NCI-H510A (cell line): ENCODE results near the gene SORL1-AS1.
"Not testable (repeated sequence)": the region's sequence is repeated elsewhere in the genome, so short reads cannot be mapped to it uniquely, and the experiment has no call there.

Experiments used
- DNase-seq: peaks from one replicate; lab custom pipeline; 2025; lab: John Stamatoyannopoulos, UW

The SORL1-AS1 gene

GRCh38 chr11:121427400-121427744, 25.4 kb downstream of the SORL1-AS1 start:
- no peak for DNase-seq

DNA sequence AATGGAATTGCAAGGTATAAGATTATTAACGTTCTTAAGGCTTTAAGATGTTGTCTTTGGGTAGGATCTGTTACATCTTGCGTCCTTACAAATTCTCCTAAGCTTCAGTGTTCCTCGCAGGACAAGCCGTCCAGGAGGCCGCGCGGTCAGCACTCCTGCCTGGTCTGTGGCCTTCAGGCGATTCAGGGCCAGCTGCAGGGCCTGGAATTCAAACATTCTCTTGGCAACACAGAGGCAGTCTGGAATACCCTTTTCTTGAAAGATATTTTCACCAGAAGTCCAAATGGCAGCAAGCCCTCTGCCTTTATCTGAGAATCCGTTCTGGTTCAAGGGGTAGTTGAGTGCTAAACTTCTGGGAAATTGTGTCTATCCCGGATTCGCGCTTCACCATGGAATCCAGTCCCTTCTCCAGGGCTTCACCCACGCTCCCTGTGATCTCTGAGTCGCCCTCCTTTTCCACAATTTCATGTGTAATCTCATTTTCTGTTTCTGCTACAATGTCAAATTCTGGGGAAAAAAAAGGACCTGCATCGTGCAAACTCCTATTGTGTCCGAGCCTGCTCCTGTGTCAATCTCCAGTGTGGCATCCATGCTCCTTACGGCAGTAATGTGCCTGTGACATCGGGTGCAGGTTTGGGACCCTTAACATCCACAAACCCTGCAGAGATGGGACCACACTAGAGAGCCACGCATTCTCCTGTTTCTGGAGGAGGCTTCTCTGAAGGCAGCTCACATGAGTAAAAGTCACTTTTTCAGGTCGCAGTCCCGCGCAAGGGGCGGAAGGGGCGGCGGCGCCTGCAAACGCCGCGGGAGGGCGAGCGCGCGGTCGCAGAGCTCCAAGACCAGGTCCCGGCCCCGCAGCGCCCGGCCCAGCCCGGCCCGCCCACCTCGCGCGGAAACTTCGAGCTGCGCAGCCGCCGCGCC, 26.0 kb downstream of the SORL1-AS1 start:
- no peak for DNase-seq

- DNase-seq, result no peak
Observed at GRCh38 chr11:121425828-121426227, 26.9 kb downstream of the SORL1-AS1 start.

GRCh38 chr11:121422675-121423074, 30.1 kb downstream of the SORL1-AS1 start:
- no peak for DNase-seq

- DNase-seq, result no peak
Observed at GRCh38 chr11:121421149-121421901, 31.4 kb downstream of the SORL1-AS1 start.

DNA sequence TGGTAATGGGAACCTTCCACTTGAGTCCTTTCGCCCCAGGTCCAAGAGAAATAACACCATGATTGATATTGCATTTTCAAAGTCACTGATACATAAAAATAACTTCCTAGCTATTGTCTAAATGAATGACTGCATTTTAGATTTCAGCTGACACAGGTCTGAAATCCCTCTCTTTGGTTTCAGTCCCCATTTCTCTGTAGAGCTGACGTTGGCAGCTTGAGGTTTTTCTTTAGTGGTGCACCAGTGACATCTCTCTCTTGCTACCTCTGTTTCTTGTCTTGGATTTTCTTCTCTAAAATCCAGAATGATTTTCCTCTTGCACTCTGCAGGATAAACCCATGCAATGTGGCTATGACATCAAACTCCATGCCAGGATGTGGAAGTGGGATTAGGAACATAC, 32.4 kb downstream of the SORL1-AS1 start:
- no peak for DNase-seq

GRCh38 chr11:121419836-121420235, 32.9 kb downstream of the SORL1-AS1 start:
- DNase-seq, result no peak

DNA sequence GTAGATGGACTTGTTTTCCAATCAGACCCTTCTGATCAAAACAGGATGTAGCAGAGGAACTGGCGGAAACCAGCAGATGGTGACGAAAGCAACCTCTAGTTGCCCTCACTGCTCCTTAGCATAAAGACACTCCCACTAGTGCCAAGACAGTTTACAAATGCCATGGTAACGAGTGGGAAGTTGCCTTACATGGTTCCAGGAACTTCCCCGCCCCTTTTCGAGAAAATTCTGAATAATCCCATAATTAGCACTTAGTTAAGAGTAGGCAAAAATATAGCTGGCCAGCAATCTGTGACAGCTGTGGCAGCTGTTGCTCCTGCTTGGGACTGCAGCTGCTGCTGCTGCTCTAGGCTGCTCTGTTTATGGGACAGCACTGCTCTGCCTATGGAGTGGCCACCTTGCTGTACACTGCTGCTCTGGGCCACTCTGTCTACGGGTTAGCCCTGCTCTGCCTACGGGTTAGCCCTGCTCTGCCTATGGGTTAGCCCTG, 34.1 kb downstream of the SORL1-AS1 start:
- no peak for DNase-seq

- no peak for DNase-seq
Observed at GRCh38 chr11:121417607-121418006, 35.2 kb downstream of the SORL1-AS1 start.

- no peak for DNase-seq
Observed at GRCh38 chr11:121417055-121417551, 35.7 kb downstream of the SORL1-AS1 start.

GRCh38 chr11:121415856-121416255, 36.9 kb downstream of the SORL1-AS1 start:
- no peak for DNase-seq

DNA sequence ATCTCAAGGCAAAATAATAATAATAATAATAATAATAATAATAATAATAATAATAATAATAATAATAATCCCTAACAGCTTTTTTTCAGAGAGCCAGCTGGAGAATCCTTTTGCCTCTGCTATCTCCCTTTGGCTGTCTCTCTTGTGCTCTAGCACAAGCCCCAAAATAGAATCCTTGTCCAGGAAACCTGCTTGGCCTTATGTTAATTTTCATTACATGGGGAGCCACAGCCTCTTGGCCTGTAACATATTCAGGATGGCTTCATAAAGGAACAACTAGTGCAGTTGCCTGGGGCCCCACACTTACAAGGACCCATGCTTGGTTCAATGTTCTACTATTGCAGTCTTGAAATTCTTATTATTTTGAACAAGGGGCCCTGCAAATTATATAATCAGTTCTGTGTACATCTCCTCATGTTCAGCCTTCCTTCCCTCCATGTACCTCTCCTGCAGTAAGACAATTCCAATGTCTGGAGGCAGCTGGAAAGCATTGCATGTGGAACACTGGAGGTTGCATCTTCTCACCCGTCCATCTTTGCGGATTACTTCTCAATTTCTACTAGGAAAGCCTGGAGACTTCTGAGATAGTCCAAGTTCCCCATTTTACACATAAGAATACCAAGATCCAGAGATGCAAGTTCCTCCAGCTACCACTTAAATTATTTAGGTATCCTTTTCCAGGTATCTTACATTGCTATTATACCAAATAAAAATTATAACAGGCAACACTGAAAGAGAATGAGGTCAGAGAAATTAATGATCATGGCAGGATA, 38.4 kb downstream of the SORL1-AS1 start:
- no peak for DNase-seq

DNA sequence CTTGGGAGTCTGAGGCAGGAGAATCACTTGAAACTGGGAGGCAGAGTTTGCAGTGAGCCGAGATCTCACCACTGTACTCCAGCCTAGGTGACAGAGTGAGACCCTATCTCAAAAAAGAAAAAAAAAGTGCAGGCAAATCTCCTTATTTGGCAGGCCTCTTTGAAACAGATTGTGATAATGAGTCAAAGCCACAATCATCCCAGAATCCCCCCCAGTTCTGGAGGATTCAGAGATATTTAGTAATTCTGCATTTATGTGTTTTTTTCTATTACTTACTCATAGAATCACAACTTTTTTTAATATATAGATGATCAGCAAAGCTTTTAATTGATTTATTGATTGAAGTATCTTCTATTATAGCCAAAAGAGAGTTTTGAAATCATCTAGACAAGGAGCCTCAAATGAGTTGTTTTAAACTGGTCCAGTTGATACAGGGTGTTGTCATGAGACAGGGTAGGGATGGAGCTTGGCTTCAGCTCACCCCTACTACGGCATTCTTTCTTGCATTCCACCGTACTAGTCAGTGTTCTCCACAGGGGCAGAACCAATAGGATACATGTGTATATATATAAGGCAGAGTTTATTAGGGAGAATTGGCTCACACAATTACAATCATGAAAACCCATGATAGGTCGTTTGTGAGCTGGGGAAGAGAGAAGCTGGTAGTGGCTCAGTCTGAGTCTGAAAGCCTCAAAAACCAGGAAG, 39.9 kb downstream of the SORL1-AS1 start:
- DNase-seq, result no peak

DNA sequence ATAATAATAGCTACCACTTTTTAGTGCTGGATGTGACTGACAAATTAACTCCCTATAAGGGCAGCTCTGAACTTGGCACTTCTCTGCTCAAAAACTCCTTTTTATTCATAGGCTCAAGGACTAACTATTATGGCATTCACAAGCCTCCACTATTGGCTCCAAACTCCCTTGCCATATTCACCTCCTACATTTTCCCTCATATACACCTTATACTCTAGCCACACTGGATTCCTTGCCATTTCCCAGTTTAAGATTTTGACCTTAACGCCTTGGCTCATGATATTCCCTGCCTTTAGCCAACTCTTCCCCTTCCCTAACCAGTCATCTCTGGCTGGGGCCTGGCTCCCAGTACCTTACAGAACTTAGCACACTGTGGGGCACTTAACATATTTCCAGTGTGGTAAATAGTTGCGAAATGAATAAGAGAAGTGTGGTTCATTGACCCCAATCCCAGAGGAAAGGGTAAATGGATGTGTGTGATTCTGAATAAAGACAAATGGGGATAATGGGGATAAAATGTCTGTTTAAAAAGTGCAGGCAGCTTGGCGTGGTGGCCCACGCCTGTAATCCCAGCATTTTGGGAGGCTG, 40.7 kb downstream of the SORL1-AS1 start:
- no peak for DNase-seq

DNA sequence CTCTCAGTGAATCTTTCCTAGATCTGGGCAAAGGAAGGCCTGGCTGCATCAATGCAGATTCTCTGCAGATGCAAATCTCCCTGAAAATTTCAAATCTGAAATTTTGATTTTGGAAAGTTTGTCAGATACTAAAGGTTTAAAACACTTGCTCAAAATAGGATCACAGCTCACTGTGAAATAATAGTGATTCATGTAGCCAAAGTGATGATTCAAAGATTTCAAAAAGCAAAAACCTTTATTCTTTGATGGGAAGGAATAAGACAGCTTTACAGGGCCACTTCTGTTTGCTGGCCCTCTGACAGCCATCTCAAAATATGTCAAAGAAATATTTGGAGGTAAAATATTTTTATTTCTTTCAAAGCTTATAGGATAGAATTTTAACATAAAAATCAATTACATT, 41.4 kb downstream of the SORL1-AS1 start:
- not testable (repeated sequence) for DNase-seq

DNA sequence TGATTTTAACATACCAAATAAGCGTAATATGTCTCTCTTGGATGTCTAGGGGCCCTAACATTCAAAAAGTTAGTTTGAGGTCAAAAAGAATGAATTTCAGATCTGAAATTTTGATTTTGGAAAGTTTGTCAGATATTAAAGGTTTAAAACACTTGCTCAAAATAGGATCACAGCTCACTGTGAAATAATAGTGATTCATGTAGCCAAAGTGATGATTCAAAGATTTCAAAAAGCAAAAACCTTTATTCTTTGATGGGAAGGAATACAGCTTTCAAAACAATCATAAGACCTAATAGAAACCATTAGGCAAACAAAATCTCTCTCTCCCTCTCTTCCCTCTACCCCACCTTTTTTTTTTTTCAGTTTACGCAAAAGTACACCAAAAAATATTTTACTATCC, 42.7 kb downstream of the SORL1-AS1 start:
- not testable (repeated sequence) for DNase-seq

GRCh38 chr11:121408830-121409229, 43.9 kb downstream of the SORL1-AS1 start:
- DNase-seq, result no peak

DNA sequence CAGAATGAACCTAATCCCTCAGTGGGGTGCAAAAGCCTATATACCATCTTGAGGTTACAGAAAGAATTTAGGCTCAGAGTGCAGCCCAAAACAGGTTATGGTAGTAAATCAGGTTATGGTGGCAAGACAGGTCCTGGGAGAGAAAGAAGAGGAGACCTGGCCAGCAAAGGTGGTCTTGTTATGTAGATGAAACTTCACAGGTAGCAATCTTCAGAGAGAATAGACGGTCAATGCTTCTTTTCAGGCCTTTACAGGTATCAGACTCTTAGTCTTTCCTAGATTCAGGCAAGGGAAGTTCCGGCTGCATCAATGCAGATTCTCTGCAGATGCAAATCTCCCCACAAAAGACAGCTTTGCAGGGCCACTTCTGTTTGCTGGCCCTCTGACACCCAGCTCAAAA, 46.5 kb downstream of the SORL1-AS1 start:
- DNase-seq, result no peak

- no peak for DNase-seq
Observed at GRCh38 chr11:121405646-121406045, 47.1 kb downstream of the SORL1-AS1 start.

- no peak for DNase-seq
Observed at GRCh38 chr11:121394785-121395184, 58.0 kb downstream of the SORL1-AS1 start.

DNA sequence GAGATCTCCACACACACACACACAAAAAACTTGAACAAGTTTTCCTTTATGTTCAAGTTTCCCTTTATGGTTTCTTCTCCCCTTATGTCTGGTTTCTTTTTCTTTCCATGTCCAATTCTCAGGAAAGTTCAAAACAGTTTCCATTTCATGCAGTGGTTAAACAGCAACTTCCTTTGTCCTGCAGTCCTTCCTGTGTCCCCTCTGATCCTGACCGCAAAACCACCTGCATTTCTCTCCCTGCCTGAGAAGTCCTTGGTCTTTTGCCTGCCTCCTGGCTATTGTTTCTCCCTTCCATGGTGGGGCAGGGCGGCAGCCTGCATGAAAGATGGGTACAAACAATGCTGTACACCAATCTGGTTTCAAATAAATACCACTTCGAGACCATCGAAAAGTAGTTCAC, 58.9 kb downstream of the SORL1-AS1 start:
- DNase-seq, result no peak
